HepG2 (cell line): ENCODE data around the gene C9orf43. TPM values are rescaled to one million over a fixed set of nuclear protein-coding genes. Genes with fewer than 3 reads are reported as not detected.

Experiments used
- EP300 ChIP-seq, 3 experiments: sonication (generic) in 1 of 3; formaldehyde crosslinking in 1 of 3; IDR thresholded peaks; 2 replicates each; pipeline versions ENCODE4 v1.5.1 to v1.6.1; 2011 to 2020; ENCODE audit warnings: low read depth in 2 of 3, low read length in 2 of 3, borderline replicate concordance in 1 of 3, improper control_type of control experiment in 1 of 3, mild to moderate bottlenecking in 1 of 3, missing genetic modification reagents in 1 of 3, moderate library complexity in 1 of 3
- FOXK2 ChIP-seq: fragments of 450-650 bp; IDR thresholded peaks from 2 replicates; pipeline ENCODE4 v1.6.1; 2016
- HMG20A ChIP-seq: IDR thresholded peaks from 2 replicates; pipeline ENCODE4 v1.6.1; 2016; ENCODE audit warnings: borderline replicate concordance
- ISX ChIP-seq: sonication (generic); formaldehyde crosslinking; conservative IDR thresholded peaks from 2 replicates; pipeline ENCODE4 v1.5.0; 2020; ENCODE audit warnings: missing genetic modification reagents
- MATR3 ChIP-seq: sonication (generic); formaldehyde crosslinking; IDR thresholded peaks from 2 replicates; pipeline ENCODE4 v1.4.0; 2020; ENCODE audit warnings: missing genetic modification reagents
- MED13 ChIP-seq: sonication (generic); formaldehyde crosslinking; IDR thresholded peaks from 2 replicates; pipeline ENCODE4 v1.5.0; 2020; ENCODE audit warnings: missing genetic modification reagents
- SIX1 ChIP-seq: sonication (generic); formaldehyde crosslinking; IDR thresholded peaks from 2 replicates; pipeline ENCODE4 v1.4.0; 2020; ENCODE audit warnings: missing genetic modification reagents, borderline replicate concordance
- SOX13 ChIP-seq, 3 experiments: fragments of 450-650 bp in 1 of 3; sonication (generic) in 1 of 3; formaldehyde crosslinking in 1 of 3; IDR thresholded peaks in 2 of 3; conservative IDR thresholded peaks in 1 of 3; 2 replicates each; pipeline versions ENCODE4 v1.5.0 to v1.6.1; 2016 to 2020; ENCODE audit warnings: antibody characterized with exemption in 1 of 3, mild to moderate bottlenecking in 1 of 3, missing compliant biosample characterization in 1 of 3, missing genetic modification reagents in 1 of 3, moderate library complexity in 1 of 3
- SRSF4 ChIP-seq: fragments of 200-400 bp; formaldehyde crosslinking; IDR thresholded peaks from one replicate; pipeline ENCODE4 v1.6.1; 2018; ENCODE audit warnings: mild to moderate bottlenecking, low read depth, low read length, moderate library complexity; ENCODE audit not compliant: poor library complexity, severe bottlenecking
- ZFP82 ChIP-seq: sonication (generic); formaldehyde crosslinking; IDR thresholded peaks from 2 replicates; pipeline ENCODE4 v1.5.1; 2020; ENCODE audit warnings: mild to moderate bottlenecking, missing genetic modification reagents, borderline replicate concordance
- ZNF354B ChIP-seq: sonication (generic); formaldehyde crosslinking; IDR thresholded peaks from 2 replicates; pipeline ENCODE4 v1.8.0; 2022; ENCODE audit warnings: mild to moderate bottlenecking, missing genetic modification reagents
- polyA plus RNA-seq, 8 experiments: library from polyadenylated mRNA; depleted of rRNA in 3 of 8; stranded (reverse) in 7 of 8; unstranded in 1 of 8; fragments of >200 nt; fragmentation: Illumina TruSeq in 4 of 8; extraction: Trizol in 4 of 8; gene quantifications; 2 replicates each; pipeline versions ENCODE4 v1.2.1 to v1.2.3, GENCODE V29; 2011 to 2016; ENCODE audit warnings: low read depth in 4 of 8, missing spikeins in 1 of 8, mixed read lengths in 1 of 8; ENCODE audit not compliant: insufficient read depth in 1 of 8
- total RNA-seq, 5 experiments: library from RNA; depleted of rRNA; stranded (reverse); fragments of >200 nt; fragmentation: Illumina TruSeq; extraction: Trizol; gene quantifications; 2 replicates each; pipeline ENCODE4 v1.2.3, GENCODE V29; 2016; ENCODE audit warnings: low read depth in 1 of 5
- TF ChIP-seq, protein P1 (sequence below): IDR thresholded peaks from 2 replicates; pipeline ENCODE4 v1.6.1; 2016
- TF ChIP-seq, protein P2 (sequence below): IDR thresholded peaks from 2 replicates; pipeline ENCODE4 v1.6.1; 2018; ENCODE audit warnings: missing genetic modification reagents
- TF ChIP-seq, protein P3 (sequence below): sonication (generic); IDR thresholded peaks from 2 replicates; pipeline ENCODE4 v1.6.1; 2016; ENCODE audit warnings: low read depth, borderline replicate concordance
- TF ChIP-seq, protein P4 (sequence below), 2 experiments: fragments of 450-650 bp in 1 of 2; sonication (generic) in 1 of 2; formaldehyde crosslinking; IDR thresholded peaks; 2 replicates each; pipeline versions ENCODE4 v1.5.0 to v1.8.0; 2020 to 2022; ENCODE audit warnings: mild to moderate bottlenecking in 1 of 2, missing genetic modification reagents in 1 of 2
- TF ChIP-seq, protein P5 (sequence below): sonication (generic); formaldehyde crosslinking; IDR thresholded peaks from 2 replicates; pipeline ENCODE4 v1.9.0; 2021; ENCODE audit warnings: missing genetic modification reagents, mild to moderate bottlenecking, borderline replicate concordance

The C9orf43 gene
- total and polyA plus RNA-seq, 2 of the 13 experiments (the other 11 are each of a cell fraction or from before 2014, with no cell fraction given), result 0.24 to 0.31 TPM

DNA sequence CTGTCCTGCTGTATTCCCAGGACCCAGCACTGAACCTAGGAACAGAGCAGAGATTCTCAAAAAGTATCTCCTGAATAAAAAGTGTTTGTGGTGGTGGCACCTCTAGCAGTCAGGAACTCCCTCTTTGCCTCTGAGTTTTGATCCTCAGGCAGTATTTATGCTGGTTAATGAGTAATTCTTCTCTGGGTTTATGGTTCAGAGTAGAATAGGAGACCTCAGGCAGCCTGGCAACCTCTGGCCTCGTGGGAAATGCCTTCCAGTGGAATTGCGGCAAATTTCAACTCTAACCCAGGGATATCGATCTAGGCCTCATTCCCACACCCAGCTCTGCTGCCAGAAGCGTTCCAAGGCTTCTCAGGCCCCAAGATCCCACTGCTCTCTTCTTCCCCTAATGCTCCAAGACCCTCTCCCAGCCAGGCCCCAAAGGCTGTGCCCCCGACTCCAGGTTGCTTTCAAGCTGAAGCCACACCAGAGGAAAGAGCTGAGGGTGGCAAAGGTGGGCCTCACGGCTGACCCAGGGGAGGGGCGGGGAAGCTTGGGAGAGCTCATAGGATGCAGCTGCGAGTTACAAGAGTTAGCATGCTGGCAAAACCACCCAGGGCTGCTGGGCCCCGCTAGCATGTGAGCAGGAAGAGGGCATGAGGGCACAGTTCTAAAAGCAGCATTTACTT lies 22.9 kb upstream of the C9orf43 start (continued):
- TF ChIP-seq SRSF4 (no peak), HMG20A (CRISPR knock-in tag) (peak; percentile 55), FOXK2 (no peak), MED13 (CRISPR knock-in tag) (no peak), SOX13 (IDR thresholded peaks at IDR 0.05) (no peak), SOX13 (CRISPR knock-in tag; conservative IDR thresholded peaks at IDR 0.05 in 1 of 2, IDR thresholded peaks at IDR 0.05 in 1 of 2) (peak in 1 of 2 experiments; percentile 73; a peak in 2 of 4 replicates), ZNF354B (CRISPR knock-in tag) (no peak), EP300 (IDR thresholded peaks at IDR 0.05; ENCODE audit: low read depth in 2 of 2, low read length in 2 of 2) (peak; percentile 41 to 83; a peak in 3 of 4 replicates), EP300 (CRISPR knock-in tag; IDR thresholded peaks at IDR 0.05; ENCODE audit: borderline replicate concordance) (0 out of 2 replicates have a peak, but pooled peaks have one; percentile 11), ISX (CRISPR knock-in tag) (no peak), ZFP82 (CRISPR knock-in tag) (no peak), MATR3 (CRISPR knock-in tag) (no peak), SIX1 (peak; percentile 43; the same call in 1 of the 2 replicates)
- TF ChIP-seq, protein P1, sequence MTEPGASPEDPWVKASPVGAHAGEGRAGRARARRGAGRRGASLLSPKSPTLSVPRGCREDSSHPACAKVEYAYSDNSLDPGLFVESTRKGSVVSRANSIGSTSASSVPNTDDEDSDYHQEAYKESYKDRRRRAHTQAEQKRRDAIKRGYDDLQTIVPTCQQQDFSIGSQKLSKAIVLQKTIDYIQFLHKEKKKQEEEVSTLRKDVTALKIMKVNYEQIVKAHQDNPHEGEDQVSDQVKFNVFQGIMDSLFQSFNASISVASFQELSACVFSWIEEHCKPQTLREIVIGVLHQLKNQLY (CRISPR knock-in tag), result peak; percentile 36; the same call in 1 of the 2 replicates
- TF ChIP-seq, protein P2, sequence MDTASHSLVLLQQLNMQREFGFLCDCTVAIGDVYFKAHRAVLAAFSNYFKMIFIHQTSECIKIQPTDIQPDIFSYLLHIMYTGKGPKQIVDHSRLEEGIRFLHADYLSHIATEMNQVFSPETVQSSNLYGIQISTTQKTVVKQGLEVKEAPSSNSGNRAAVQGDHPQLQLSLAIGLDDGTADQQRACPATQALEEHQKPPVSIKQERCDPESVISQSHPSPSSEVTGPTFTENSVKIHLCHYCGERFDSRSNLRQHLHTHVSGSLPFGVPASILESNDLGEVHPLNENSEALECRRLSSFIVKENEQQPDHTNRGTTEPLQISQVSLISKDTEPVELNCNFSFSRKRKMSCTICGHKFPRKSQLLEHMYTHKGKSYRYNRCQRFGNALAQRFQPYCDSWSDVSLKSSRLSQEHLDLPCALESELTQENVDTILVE (CRISPR knock-in tag), result no peak
- TF ChIP-seq, protein P3, sequence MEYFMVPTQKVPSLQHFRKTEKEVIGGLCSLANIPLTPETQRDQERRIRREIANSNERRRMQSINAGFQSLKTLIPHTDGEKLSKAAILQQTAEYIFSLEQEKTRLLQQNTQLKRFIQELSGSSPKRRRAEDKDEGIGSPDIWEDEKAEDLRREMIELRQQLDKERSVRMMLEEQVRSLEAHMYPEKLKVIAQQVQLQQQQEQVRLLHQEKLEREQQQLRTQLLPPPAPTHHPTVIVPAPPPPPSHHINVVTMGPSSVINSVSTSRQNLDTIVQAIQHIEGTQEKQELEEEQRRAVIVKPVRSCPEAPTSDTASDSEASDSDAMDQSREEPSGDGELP, result peak; percentile 37; the same call in 1 of the 2 replicates
- TF ChIP-seq, protein P4, sequence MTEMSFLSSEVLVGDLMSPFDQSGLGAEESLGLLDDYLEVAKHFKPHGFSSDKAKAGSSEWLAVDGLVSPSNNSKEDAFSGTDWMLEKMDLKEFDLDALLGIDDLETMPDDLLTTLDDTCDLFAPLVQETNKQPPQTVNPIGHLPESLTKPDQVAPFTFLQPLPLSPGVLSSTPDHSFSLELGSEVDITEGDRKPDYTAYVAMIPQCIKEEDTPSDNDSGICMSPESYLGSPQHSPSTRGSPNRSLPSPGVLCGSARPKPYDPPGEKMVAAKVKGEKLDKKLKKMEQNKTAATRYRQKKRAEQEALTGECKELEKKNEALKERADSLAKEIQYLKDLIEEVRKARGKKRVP (CRISPR knock-in tag; IDR thresholded peaks at IDR 0.05), result no peak
- TF ChIP-seq, protein P5, sequence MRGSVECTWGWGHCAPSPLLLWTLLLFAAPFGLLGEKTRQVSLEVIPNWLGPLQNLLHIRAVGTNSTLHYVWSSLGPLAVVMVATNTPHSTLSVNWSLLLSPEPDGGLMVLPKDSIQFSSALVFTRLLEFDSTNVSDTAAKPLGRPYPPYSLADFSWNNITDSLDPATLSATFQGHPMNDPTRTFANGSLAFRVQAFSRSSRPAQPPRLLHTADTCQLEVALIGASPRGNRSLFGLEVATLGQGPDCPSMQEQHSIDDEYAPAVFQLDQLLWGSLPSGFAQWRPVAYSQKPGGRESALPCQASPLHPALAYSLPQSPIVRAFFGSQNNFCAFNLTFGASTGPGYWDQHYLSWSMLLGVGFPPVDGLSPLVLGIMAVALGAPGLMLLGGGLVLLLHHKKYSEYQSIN, result no peak
- TF ChIP-seq, all 625 proteins: peak for 210
